Globus pallidus (tissue), 1 donor: ENCODE data around the gene RNF181.
"Not testable (repeated sequence)": the region's sequence is repeated elsewhere in the genome, so short reads cannot be mapped to it uniquely, and the experiment has no call there.

Experiments
- DNase-seq: peaks from one replicate; pipeline ENCODE4 v3.0.0-alpha.2; 2015; ENCODE audit warnings: low spot score

Gene RNF181

DNA sequence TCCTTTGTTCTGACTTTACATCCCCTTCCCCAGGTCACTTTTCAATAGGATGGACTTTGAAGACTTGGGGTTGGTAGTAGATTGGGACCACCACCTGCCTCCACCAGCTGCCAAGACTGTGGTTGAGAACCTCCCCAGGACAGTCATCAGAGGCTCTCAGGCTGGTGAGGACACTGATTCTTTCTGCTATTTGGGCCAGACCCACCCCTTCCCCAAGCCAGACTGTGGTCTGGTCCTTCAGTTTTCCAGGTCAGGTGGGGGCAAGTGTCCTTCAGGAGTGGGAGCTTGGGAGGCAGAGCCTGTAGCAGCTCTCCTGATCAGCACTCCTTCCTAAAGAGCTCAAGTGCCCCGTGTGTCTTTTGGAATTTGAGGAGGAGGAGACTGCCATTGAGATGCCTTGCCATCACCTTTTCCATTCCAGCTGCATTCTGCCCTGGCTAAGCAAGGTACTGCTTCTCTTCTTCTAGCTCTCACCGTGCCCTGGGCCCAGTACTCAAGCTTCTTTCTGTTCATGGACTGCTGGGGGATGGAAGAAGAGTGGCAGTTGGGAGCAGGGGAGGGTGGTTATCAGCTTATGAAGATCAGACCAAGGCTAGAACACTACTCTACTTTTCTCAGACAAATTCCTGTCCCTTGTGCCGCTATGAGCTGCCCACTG is 1.1 kb downstream of the RNF181 start:
- DNase-seq: no peak

- DNase-seq: no peak
Measured at GRCh38 chr2:85597241-85597640, 1.7 kb downstream of the RNF181 start.

DNA sequence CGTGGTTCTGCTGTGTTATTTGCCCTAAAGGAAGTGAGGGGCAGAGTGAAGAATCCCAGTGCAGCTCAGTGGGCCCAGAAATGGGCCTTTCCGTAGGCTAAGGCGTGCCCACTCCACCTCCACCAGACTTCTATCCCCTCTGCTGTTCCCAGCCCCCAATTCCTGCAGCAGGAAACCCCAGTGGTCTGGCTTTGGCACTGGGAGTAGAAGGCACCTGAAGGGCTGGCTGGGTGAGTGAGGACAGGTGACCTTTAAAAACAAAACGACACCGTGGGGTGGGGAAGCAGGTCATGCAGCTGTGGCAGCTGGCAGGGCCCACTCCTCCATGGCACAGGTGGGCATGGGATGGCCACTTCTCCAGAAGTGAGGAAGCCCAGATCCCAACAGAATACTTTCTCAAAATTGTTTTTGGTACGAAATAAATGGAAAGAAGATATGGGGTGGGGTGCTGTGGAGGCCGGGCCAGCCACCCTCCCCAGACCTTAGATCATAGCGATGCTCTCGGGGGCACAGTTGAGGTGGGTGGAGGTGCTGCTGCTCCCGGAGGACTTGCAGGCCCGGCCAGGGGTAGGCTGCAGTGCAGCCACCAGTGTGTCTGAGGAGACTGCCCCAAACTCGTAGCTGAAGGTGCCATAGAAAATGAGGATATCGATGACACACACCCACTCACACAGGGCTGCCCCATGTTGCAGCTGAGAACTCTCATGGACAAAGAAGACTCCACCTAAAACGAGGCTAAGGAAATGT is 3.2 kb downstream of the RNF181 start:
- no peak for DNase-seq

- no peak for DNase-seq
Measured at GRCh38 chr2:85599468-85600234, 4.1 kb downstream of the RNF181 start.

- no peak for DNase-seq
Measured at GRCh38 chr2:85600235-85600575, 4.7 kb downstream of the RNF181 start.

DNA sequence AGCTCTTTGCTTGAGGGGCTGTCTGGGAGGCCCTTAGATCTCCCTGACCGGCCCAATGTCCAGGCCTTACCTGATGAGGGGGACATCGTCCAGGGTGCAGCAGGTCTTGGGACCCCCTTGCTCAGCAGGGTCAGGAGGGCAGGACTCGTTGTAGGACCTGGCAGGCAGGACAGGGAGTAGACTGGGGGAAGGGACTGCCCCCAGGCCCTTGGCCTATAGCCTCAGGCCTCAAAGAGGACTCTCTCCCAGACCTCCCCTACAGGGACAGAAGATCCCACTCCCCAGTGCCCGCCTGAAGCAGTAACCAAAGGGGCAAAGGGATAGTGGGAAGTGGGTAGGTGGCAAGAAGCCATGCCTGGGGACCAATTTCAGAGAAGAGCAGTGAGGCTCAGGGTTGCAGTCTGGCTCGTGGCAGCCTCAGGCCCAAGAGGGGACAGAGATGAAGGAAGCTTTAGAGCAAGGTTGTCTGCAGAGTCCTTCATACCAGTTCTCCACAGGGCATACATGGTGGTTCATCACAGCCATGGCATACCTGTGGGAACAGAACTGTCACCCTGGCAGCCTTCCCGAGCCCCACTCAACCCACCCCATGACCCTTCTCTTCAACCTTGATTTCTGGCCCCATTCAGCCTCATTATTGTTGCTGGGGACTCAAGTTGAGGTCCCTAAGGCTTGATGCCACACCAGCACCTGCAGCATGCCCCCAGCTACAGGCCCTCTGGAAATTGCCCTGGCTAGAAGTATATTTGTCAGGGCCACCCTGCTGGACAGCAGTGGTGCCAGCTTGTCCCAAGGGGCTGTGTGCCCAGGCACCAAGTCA is 5.6 kb downstream of the RNF181 start:
- DNase-seq: no peak

DNA sequence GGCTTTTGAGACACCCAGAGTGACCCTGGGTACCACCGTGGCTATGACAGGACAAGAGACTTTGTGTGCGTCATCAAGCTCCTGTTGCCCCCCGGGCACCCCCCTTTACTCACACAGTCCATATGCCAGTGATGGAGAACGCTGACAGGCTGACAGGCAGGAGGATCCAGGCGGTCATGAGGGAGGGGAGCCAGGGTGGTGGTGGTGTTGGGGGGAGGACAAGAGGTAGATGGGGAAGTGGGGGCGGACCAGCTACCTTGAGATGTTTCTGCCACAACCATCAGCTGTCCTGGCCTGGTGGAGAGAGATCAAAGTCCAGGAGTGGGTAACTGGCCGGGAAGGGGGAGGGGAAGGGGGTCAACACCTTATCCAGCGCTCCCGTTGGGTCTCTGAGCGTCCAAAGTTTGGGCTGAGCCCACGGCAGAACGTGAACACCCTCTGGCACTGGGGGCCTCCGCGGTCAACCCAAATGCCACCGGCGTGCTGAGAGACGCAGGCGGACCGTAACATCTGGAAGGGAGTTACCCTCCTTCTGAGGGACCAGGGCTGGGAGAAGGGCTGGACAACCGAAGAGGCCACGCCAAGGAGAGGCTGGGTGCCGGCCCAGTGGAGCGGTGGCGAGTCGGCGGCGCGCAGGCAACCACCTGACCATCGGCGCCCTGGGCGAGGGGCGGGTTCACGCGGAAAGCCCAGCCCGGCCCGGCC is 6.4 kb downstream of the RNF181 start:
- DNase-seq: peak; percentile 63

GRCh38 chr2:85602476-85603234 is 7.1 kb downstream of the RNF181 start, which contains the start of gene TMEM150A:
Gene TMEM150A (minus strand): TSS chr2:85602698. CDS start chr2:85601948, 750 bp downstream.
- peak; percentile 93 for DNase-seq

GRCh38 chr2:85604133-85604444 is 8.5 kb downstream of the RNF181 start:
- not testable (repeated sequence) for DNase-seq

- no peak for DNase-seq
Measured at GRCh38 chr2:85604568-85605339, 9.2 kb downstream of the RNF181 start.

DNA sequence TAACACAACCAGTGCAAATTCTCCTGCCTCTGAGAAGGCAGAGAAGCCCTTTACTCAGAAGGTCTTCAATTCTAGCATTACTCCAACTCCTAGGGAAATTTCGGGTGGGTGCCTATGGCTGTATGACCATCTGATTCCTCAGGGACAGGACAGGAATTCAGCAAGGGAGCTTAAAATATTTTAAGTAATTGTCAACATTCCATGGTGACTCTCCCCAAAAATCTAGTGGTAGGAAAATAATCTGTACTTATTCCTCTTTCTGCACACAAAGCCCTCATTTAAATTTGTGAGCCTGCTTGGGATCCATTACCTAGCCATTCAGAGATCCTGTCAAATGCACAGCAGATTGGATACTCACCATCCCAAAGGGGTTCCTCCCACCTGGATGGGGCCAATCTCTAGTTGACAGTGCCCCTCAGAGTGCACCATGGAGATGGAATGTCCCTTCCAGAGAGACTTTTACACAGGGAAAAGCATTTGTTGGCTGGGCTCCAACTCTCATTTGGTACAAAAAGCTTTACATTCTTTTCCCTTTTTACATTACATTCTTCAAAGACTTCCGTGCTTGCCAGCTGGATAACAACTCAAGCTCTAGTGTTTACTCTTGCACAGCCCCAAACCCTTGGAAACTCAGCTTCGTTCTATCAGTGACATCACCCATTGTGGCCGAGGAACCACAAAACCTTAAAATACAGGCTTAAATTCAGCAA is 10.0 kb downstream of the RNF181 start:
- DNase-seq: no peak

GRCh38 chr2:85606116-85606455 is 10.5 kb downstream of the RNF181 start:
- DNase-seq: no peak

- DNase-seq: no peak
Measured at GRCh38 chr2:85607268-85608215, 12.0 kb downstream of the RNF181 start.

DNA sequence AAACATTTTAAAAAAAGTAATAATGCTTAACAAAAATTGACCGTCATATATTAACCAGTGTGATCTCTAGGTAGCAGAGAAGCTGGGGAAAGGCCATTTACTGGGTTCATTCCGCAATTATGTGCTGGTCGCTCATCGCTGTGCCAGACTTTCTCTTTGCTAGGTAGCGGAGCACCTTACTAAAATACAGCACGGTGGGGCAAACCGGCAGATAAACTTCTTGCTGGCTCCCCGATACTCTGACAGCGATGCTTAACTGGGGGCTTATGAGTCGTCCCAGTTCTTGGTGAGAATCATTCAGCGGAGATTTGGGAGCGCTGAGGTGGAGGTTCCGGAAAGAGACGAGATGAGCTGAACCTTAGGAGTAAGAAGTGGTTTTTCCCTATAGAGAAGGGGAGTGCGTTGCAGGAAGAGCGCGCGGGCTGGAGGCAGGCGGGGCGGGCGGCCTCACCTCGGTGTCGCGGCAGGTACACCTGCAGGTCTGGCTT is 15.7 kb downstream of the RNF181 start:
- no peak for DNase-seq

DNA sequence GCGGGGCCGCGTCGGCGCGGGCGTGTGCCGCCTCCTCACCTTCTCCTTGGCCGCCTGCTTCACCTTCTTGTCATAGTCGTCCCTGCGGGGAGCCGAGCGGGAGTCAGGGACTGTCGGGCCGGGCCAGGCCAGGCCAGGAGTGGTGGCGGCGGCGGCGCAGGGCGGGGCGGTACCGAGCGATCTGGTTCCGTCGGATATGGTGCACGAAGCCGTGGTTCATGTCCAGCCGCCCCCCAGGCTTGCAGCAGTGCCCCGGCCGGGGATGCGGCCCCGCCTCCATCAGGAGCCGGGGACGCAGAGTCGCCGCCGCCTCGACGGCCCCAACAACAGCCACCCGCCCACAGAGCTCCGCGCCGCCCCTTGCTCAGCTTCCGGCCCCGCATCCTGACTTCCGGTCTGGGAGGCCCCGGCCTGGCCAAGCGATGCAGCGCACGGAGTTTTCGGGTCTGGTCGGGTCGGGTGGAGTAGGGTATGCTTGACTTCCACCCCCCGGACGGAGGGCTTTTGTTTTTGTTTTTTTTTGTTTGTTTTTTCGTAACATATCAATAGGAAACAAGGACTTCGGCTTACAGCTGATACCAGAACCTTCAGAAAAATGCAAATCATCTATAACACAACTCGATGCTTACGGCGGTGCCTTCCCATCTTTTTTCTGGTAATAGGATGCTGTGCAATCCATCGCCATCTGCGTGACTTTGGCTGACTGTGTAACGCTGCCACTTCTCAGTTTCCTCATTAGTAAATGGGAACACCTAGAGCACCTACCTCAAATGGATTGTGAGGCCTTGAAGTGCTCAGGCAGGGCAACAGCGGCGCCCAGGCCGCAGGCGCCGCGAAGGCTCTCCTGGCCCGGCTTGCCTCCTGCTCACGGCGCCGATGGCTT is 16.4 kb downstream of the RNF181 start, which contains the start of gene C2orf68:
C2orf68 (minus strand) TSS at position 362 of the 883 bp plus-strand sequence; CDS start at position 280, 82 bp downstream.
- DNase-seq: peak; percentile 87

DNA sequence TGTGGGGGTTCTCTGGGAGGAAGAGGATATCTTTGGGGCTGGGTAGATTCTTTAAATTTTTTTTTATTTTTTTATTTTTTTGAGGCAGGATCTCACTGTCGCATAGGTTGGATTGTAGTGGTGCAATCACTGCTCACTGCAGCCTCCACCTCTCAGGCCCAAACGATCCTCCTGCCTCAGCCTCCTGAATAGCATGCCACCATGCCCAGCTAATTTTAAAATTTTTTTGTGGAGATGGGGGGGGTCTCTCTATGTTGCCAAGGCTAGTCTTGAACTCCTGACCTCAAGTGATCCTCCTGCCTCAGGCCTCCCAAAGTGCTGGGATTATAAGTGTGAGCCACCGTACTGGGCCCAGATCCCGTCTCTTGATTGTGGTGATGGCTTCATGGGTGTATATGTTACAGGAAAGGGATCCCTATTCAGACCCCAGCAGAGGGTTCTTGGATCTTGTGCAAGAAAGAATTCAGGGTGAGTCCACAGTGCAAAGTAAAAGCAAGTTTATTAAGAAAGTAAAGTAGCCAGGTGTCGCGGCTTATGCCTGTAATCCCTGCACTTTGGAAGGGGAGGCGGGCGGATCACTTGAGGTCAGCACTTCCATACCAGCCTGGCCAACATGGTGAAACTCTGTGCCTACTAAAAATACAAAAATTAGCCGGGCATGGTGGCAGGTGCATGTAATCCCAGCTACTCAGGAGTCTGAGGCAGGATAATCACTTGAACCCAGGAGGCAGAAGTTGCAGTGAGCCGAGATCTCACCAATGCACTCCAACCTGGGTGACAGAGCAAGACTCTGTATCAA is 18.4 kb downstream of the RNF181 start:
- no peak for DNase-seq
